ENCODE results near the gene PIP4K2A. TPM values are rescaled to one million over a fixed set of nuclear protein-coding genes. Genes with fewer than 3 reads are reported as not detected.

PIP4K2A gene
- total and polyA plus RNA-seq, 2 of the 8 experiments (the other 6 are each of a cell fraction or from before 2014, with no cell fraction given) = 19.0 to 60.9 TPM

DNA sequence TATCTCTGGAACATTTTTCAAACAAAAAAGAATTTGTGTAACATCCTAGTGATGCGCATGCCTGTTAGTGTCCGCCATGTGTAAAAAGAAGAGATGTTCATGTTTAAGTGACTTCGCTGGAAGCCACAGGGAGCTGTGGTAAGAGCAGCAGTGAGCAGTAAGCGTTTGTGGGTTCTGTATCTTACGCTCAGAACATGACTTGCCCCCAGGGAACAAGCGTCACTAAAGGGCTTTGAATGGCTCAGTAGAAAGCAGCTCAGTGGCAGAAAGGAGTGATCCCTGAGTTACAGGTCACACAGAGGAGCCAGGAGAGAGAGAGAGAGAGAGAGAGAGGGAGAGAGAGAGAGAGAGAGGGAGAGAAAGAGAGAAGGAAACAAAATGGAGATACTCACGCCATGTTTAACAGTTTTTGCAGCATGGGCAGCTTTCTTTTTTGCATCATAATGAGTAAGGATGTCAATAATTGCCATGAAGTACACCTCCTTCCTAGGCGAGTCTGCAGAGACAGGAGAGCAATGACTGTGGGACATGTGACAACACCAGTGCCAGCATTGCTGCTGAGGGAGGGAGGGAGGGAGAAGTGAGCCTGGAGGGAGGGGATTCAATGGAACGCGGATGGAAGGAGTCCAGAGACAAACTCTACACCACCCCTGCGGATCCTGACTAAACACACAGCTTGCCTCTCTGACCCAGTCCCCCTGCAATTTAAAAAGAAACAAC, 174.6 kb downstream of the PIP4K2A start:
- H2BK20ac ChIP-seq (ENCODE audit: low read length) = no peak overlapping the region
- no peak overlapping the region for H3K27ac ChIP-seq (ENCODE audit: low read depth, low read length)
- H2AK5ac ChIP-seq (ENCODE audit: low read depth, low read length) = no peak overlapping the region
- H3K9ac ChIP-seq (replicated peaks in 1 of 4; ENCODE audit: extremely low read depth in 1 of 4, low read depth in 3 of 4, low read length in 3 of 4) = no peak overlapping the region
- peaks cover 4 to 35% (median 21%) of the 10 kb centered on the region in 4 experiments; a peak in 6 of 8 replicates for H3K36me3 ChIP-seq (ENCODE audit: control insufficient read depth in 2 of 4, insufficient read depth in 4 of 4, low read length in 3 of 4)
- no peaks in the 10 kb centered on the region for H3K79me2 ChIP-seq (ENCODE audit: control insufficient read depth in 1 of 2, insufficient read depth in 2 of 2, low read length in 2 of 2)
- peaks cover 0 to 3% of the 10 kb centered on the region in 2 experiments for H4K20me1 ChIP-seq (replicated peaks in 1 of 2; ENCODE audit: control insufficient read depth in 1 of 2, insufficient read depth in 2 of 2, low read length in 2 of 2)
- H4K91ac ChIP-seq (replicated peaks; ENCODE audit: insufficient read length, low read length) = no peak overlapping the region
- no peak overlapping the region for H3K4me2 ChIP-seq (ENCODE audit: insufficient read depth in 1 of 2, low read depth in 2 of 2, low read length in 2 of 2)
- H3K18ac ChIP-seq (ENCODE audit: extremely low read depth, low read length) = no peak overlapping the region
- H3K4me1 ChIP-seq (replicated peaks in 1 of 4; ENCODE audit: control insufficient read depth in 3 of 4, insufficient read depth in 4 of 4, low read length in 3 of 4) = no peaks in the 10 kb centered on the region
- ChIA-PET CTCF (ENCODE audit: partially characterized antibody) (interaction anchor here (2.0 to 3.0 kb wide), 2 partner anchors 12 to 450 kb away, joined by 9 read pairs; no protein-coding TSS in a partner anchor), POLR2A (ENCODE audit: partially characterized antibody) (no interaction called here)
- H4K8ac ChIP-seq (ENCODE audit: extremely low read depth, insufficient read depth, low read length) = no peak overlapping the region
- FAIRE-seq (no peak), DNase-seq (ENCODE audit: low read depth in 1 of 2, low spot score in 2 of 2) (no peak)
- H3K27me3 ChIP-seq (replicated peaks in 1 of 4; ENCODE audit: control insufficient read depth in 3 of 4, extremely low read depth in 1 of 4, insufficient read depth in 3 of 4, low read length in 3 of 4) = no peaks in the 10 kb centered on the region
- no peaks in the 10 kb centered on the region for H3K9me3 ChIP-seq (ENCODE audit: insufficient read depth in 2 of 2, low read depth in 1 of 2, low read length in 1 of 2)
- H3K79me1 ChIP-seq (ENCODE audit: low read depth, low read length) = no peaks in the 10 kb centered on the region
- no peak overlapping the region for H2AFZ ChIP-seq (ENCODE audit: low read length)
- no peak overlapping the region for H2BK12ac ChIP-seq (ENCODE audit: low read depth, low read length)
- no peaks in the 10 kb centered on the region for H3K23me2 ChIP-seq (ENCODE audit: low read depth, low read length)
- no peak overlapping the region for H3K4ac ChIP-seq (replicated peaks; ENCODE audit: insufficient read length, low read depth, low read length)
- H2BK120ac ChIP-seq (replicated peaks; ENCODE audit: low read depth, low read length) = no peak overlapping the region
- H3K56ac ChIP-seq (replicated peaks; ENCODE audit: insufficient read length, low read depth, low read length) = no peak overlapping the region
- no peak overlapping the region for H3K23ac ChIP-seq (ENCODE audit: insufficient read length)
- H2BK15ac ChIP-seq (ENCODE audit: low read length) = no peak overlapping the region
- WGBS, 2 experiments (ENCODE audit: extremely low coverage in 1 of 2, insufficient coverage in 1 of 2, insufficient read length in 1 of 2, insufficient replicate concordance in 2 of 2, low coverage in 1 of 2, low lambda C conversion rate in 2 of 2, missing lambda C conversion rate in 1 of 2) = 87% methylated on average over 9 of the region's 11 CpGs; no CpG with 5 or more reads in 1 of the 2 experiments
- no peak overlapping the region for H4K5ac ChIP-seq (ENCODE audit: insufficient read length, low read depth, low read length)
- no peak overlapping the region for H3K14ac ChIP-seq (ENCODE audit: insufficient read length)
- no peak overlapping the region for H2BK5ac ChIP-seq (ENCODE audit: low read depth, low read length)
- no peak overlapping the region for H3K4me3 ChIP-seq (ENCODE audit: extremely low read depth in 1 of 4, insufficient read depth in 2 of 4, low read depth in 3 of 4, low read length in 4 of 4)
- TF ChIP-seq GTF2F1 (IDR thresholded peaks at IDR 0.05; ENCODE audit: borderline replicate concordance, low read depth, low read length) (no peak), BCL11A (IDR thresholded peaks at IDR 0.05; ENCODE audit: low read depth in 2 of 2, low read length in 2 of 2) (no peak), NANOG (IDR thresholded peaks at IDR 0.05; ENCODE audit: insufficient read depth, low read depth, low read length, poor library complexity, severe bottlenecking) (no peak), YY1 (IDR thresholded peaks at IDR 0.05; ENCODE audit: low read depth, low read length) (no peak), KDM5A (IDR thresholded peaks at IDR 0.05; ENCODE audit: low read length) (no peak), SP1 (IDR thresholded peaks at IDR 0.05; ENCODE audit: low read depth, low read length) (no peak), NRF1 (IDR thresholded peaks at IDR 0.05; ENCODE audit: low read depth, low read length) (no peak), JUN (IDR thresholded peaks at IDR 0.05; ENCODE audit: low read depth, low read length) (no peak), SIRT6 (IDR thresholded peaks at IDR 0.05; ENCODE audit: low read length) (no peak), TAF7 (optimal IDR thresholded peaks at IDR 0.05; ENCODE audit: borderline replicate concordance, low read depth, low read length) (no peak)
- TF ChIP-seq, protein P1, sequence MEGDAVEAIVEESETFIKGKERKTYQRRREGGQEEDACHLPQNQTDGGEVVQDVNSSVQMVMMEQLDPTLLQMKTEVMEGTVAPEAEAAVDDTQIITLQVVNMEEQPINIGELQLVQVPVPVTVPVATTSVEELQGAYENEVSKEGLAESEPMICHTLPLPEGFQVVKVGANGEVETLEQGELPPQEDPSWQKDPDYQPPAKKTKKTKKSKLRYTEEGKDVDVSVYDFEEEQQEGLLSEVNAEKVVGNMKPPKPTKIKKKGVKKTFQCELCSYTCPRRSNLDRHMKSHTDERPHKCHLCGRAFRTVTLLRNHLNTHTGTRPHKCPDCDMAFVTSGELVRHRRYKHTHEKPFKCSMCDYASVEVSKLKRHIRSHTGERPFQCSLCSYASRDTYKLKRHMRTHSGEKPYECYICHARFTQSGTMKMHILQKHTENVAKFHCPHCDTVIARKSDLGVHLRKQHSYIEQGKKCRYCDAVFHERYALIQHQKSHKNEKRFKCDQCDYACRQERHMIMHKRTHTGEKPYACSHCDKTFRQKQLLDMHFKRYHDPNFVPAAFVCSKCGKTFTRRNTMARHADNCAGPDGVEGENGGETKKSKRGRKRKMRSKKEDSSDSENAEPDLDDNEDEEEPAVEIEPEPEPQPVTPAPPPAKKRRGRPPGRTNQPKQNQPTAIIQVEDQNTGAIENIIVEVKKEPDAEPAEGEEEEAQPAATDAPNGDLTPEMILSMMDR (IDR thresholded peaks at IDR 0.05; ENCODE audit: control extremely low read depth in 1 of 3, insufficient read depth in 1 of 3, low read depth in 1 of 3, low read length in 3 of 3) = no peak

All from H1 (cell line).